ENCODE results near the gene HSPB3.

HSPB3 gene

GRCh38 chr5:54471398-54471797 lies 15.9 kb downstream of the HSPB3 start:
- no peak for TF ChIP-seq TOX (CRISPR knock-in tag; IDR thresholded peaks at IDR 0.05; ENCODE audit: borderline replicate concordance)
- TF ChIP-seq CSDC2 (CRISPR knock-in tag; IDR thresholded peaks at IDR 0.05), result no peak
- TF ChIP-seq SNAI2 (CRISPR knock-in tag; IDR thresholded peaks at IDR 0.05), result no peak
- no peak for TF ChIP-seq ZFP30 (CRISPR knock-in tag; IDR thresholded peaks at IDR 0.05)
- no peak for TF ChIP-seq POU6F1 (CRISPR knock-in tag; IDR thresholded peaks at IDR 0.05; ENCODE audit: borderline replicate concordance, low read depth)
- no peak for TF ChIP-seq ZFP3 (CRISPR knock-in tag; IDR thresholded peaks at IDR 0.05)
- no peak for ATAC-seq

- TF ChIP-seq GLIS3 (CRISPR knock-in tag; IDR thresholded peaks at IDR 0.05) (no peak), CSDC2 (CRISPR knock-in tag; IDR thresholded peaks at IDR 0.05) (no peak), RARB (CRISPR knock-in tag; IDR thresholded peaks at IDR 0.05) (no peak), ZNF565 (CRISPR knock-in tag; conservative IDR thresholded peaks at IDR 0.05; ENCODE audit: low read depth) (no peak), ARNTL (CRISPR knock-in tag; IDR thresholded peaks at IDR 0.05; ENCODE audit: borderline replicate concordance, low read depth) (no peak), PPARA (CRISPR knock-in tag; IDR thresholded peaks at IDR 0.05; ENCODE audit: borderline replicate concordance) (no peak), BACH2 (CRISPR knock-in tag; IDR thresholded peaks at IDR 0.05; ENCODE audit: borderline replicate concordance) (no peak), OSR1 (CRISPR knock-in tag; IDR thresholded peaks at IDR 0.05) (no peak), ZFP3 (CRISPR knock-in tag; IDR thresholded peaks at IDR 0.05) (no peak), ZFP30 (CRISPR knock-in tag; IDR thresholded peaks at IDR 0.05) (no peak), ESRRG (CRISPR knock-in tag; IDR thresholded peaks at IDR 0.05) (no peak), ZC3H10 (CRISPR knock-in tag; IDR thresholded peaks at IDR 0.05) (no peak), ISL1 (CRISPR knock-in tag; IDR thresholded peaks at IDR 0.05) (no peak), ZNF8 (CRISPR knock-in tag; IDR thresholded peaks at IDR 0.05) (no peak)
- no peak for ATAC-seq
These were observed 21.2 kb downstream of the HSPB3 start for GRCh38 chr5:54476682-54477081.

GRCh38 chr5:54477941-54478478 lies 22.5 kb downstream of the HSPB3 start:
- ATAC-seq, result no peak

More at GRCh38 chr5:54477941-54478478, 22.5 kb downstream of the HSPB3 start:
- TF ChIP-seq ZFP30 (CRISPR knock-in tag; IDR thresholded peaks at IDR 0.05), result no peak
- TF ChIP-seq ZNF8 (CRISPR knock-in tag; IDR thresholded peaks at IDR 0.05), result no peak
- no peak for TF ChIP-seq GLIS3 (CRISPR knock-in tag; IDR thresholded peaks at IDR 0.05)
- no peak for TF ChIP-seq CSRNP3 (CRISPR knock-in tag; IDR thresholded peaks at IDR 0.05)
- no peak for TF ChIP-seq TCF4 (CRISPR knock-in tag; IDR thresholded peaks at IDR 0.05; ENCODE audit: borderline replicate concordance)
- no peak for TF ChIP-seq POU6F1 (CRISPR knock-in tag; IDR thresholded peaks at IDR 0.05; ENCODE audit: borderline replicate concordance, low read depth)
- TF ChIP-seq ESRRG (CRISPR knock-in tag; IDR thresholded peaks at IDR 0.05), result no peak
- no peak for TF ChIP-seq ISL1 (CRISPR knock-in tag; IDR thresholded peaks at IDR 0.05)
- TF ChIP-seq ZC3H10 (CRISPR knock-in tag; IDR thresholded peaks at IDR 0.05), result no peak
- TF ChIP-seq RARB (CRISPR knock-in tag; IDR thresholded peaks at IDR 0.05), result no peak
- no peak for TF ChIP-seq TOX (CRISPR knock-in tag; IDR thresholded peaks at IDR 0.05; ENCODE audit: borderline replicate concordance)
- no peak for TF ChIP-seq CREB5 (CRISPR knock-in tag; IDR thresholded peaks at IDR 0.05; ENCODE audit: low read depth)

Data from SK-N-SH treated with all-trans-retinoic acid at 6 μM for 48 hours (cell line).